Measurements from ENCODE around the gene FAM76B.

- TF ChIP-seq POLR2A (IDR thresholded peaks at IDR 0.05) (no peak), CTCF (IDR thresholded peaks at IDR 0.05) (no peak), POLR2AphosphoS5 (IDR thresholded peaks at IDR 0.05) (no peak)
Measured at GRCh38 chr11:95794086-95794485, 4.5 kb upstream of the FAM76B start.

Data from prostate gland (tissue), 2 donors.